SJSA1 (cell line): ENCODE data around the gene GALNT13. TPM values are rescaled to one million over a fixed set of nuclear protein-coding genes. Genes with fewer than 3 reads are reported as not detected.

Experiments
- DNase-seq, 2 experiments: peaks; one replicate each; pipeline ENCODE4 v3.0.0-alpha.2; 2015 to 2020; ENCODE audit warnings: low spot score in 2 of 2, low read depth in 1 of 2
- H3K27ac ChIP-seq: fragments of 250-450 bp; sonication (Bioruptor Pico); 2 replicates; pipeline ENCODE4 v1.5.1; 2020; ENCODE audit warnings: mild to moderate bottlenecking, moderate library complexity
- H3K27me3 ChIP-seq: fragments of 250-450 bp; sonication (Bioruptor Pico); replicated peaks from 2 replicates; pipeline ENCODE4 v1.5.1; 2020; ENCODE audit warnings: mild to moderate bottlenecking, moderate library complexity
- H3K36me3 ChIP-seq: fragments of 250-450 bp; sonication (Bioruptor Pico); 2 replicates; pipeline ENCODE4 v1.5.1; 2020; ENCODE audit warnings: mild to moderate bottlenecking
- H3K4me1 ChIP-seq: fragments of 250-450 bp; sonication (Bioruptor Pico); replicated peaks from 2 replicates; pipeline ENCODE4 v1.6.1; 2021; ENCODE audit warnings: mild to moderate bottlenecking
- H3K4me3 ChIP-seq: fragments of 250-450 bp; sonication (Bioruptor Pico); 2 replicates; pipeline ENCODE4 v1.5.1; 2020; ENCODE audit warnings: mild to moderate bottlenecking
- H3K9me3 ChIP-seq: fragments of 250-450 bp; sonication (Bioruptor Pico); replicated peaks from 2 replicates; pipeline ENCODE4 v1.5.1; 2020; ENCODE audit warnings: mild to moderate bottlenecking
- total RNA-seq: library from RNA; depleted of rRNA; stranded (reverse); fragments of >200 nt; shearing (Covaris generic); gene quantifications from 2 replicates; pipeline ENCODE4 v1.2.3, GENCODE V29; 2014

GALNT13 gene
- total RNA-seq, 1 experiment from 2014 or later, result not detected

DNA sequence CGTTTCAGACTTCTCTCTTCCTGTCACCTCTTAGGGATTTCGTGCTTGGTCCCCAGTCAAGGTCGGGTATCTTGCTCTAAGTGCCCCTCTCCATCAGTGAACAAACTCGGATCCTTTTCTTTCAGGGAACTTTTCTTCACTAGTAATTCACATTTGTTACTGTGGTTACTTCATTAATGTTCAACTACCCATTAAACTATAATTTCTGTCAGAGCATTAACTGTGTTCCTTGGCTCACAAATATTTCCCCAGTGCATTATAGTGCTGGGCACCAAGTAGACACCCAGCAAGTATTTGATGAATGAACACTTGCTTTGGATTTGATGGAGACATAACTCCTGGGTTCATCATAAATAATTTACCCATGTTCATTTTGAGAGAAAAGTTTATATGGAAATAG, 617.1 kb downstream of the GALNT13 start:
- no peak for DNase-seq

DNA sequence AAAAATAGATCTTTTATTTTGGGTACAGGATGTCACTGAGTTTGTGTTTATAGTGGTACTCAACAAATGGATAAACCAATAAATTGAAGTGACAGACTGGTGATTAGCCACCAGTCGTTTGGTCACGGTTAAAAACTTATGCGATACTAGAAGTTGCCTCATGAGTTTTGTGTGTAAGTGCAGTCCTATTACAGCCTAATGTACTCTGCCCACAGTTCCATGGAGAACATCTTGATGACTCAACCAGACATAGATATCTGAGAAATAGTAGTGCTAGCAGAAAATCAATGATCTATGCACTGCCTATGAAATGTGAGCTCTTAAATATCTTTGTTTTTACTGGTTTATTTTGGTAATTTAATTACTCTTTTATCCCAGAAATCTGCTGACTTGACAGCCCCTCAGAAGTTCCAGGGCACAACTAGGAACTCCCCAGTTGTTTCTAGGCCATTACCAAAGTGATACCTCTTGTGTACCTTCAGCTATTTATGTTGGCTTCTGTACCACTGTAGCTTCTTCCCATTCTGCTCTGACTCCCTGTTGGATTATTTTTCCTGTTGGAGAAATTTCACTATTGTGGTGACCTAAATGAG, 617.6 kb downstream of the GALNT13 start:
- no peak overlapping the region for H3K27ac ChIP-seq
- no peaks in the 10 kb centered on the region for H3K4me1 ChIP-seq
- H3K27me3 ChIP-seq, result no peaks in the 10 kb centered on the region
- no peak for DNase-seq
- H3K4me3 ChIP-seq, result no peak overlapping the region
- H3K36me3 ChIP-seq, result no peaks in the 10 kb centered on the region
- H3K9me3 ChIP-seq, result 0 out of 2 replicates have a peak, but pooled peaks cover 2% of the 10 kb centered on the region

More for the DNA sequence above, 617.1 kb downstream of the GALNT13 start:
- Histone ChIP-seq H3K27me3 (no peaks in the 10 kb centered on the region), H3K9me3 (no peaks in the 10 kb centered on the region), H3K27ac (no peak overlapping the region), H3K36me3 (no peaks in the 10 kb centered on the region), H3K4me3 (no peak overlapping the region), H3K4me1 (no peaks in the 10 kb centered on the region)

DNA sequence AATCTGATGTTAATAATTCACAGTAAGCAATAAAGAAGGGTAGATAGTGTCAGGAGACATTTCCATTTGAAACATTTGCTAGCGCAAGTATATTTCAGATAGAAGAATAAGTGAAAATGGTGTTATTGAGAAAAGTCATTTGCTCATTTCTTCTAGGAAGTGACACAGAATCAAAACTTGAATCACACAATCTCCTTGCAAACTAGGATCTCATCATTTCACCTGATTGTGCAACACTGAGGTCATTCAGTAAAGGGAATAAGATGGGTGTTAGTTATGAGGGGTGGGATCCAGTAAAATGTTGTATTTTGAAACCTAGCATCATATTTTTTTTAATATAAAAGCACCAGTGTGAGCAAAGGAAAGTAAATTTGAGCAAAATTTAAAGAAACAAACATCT, 618.8 kb downstream of the GALNT13 start:
- H3K27me3 ChIP-seq, result no peaks in the 10 kb centered on the region
- no peaks in the 10 kb centered on the region for H3K36me3 ChIP-seq
- no peak for DNase-seq
- no peak overlapping the region for H3K27ac ChIP-seq
- H3K4me1 ChIP-seq, result no peaks in the 10 kb centered on the region
- H3K4me3 ChIP-seq, result no peak overlapping the region
- peaks cover 2% of the 10 kb centered on the region; the same call in 1 of the 2 replicates for H3K9me3 ChIP-seq

DNA sequence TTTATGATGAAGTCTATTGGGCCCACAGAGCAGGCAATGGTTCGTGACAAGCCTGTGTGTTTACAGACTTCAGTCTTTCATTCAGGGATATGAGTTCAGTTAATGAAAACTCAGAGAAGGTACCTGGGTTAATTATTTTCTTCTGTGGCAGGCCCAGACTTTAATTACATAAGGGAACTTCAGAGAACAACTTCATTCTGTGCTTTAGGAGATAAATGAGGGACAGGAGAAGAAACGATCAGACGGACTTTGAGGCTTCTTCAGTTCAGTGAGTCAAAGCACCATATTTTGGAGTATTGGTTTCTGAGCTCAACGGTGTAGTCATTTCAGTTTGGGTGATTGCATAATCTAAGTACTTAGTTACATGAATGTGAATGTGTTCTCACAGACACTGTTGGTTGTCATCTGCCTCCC, 623.7 kb downstream of the GALNT13 start:
- Histone ChIP-seq H3K36me3 (no peaks in the 10 kb centered on the region), H3K4me1 (no peaks in the 10 kb centered on the region), H3K27me3 (no peaks in the 10 kb centered on the region), H3K27ac (no peak overlapping the region), H3K9me3 (peaks cover 2% of the 10 kb centered on the region; the same call in 1 of the 2 replicates), H3K4me3 (no peak overlapping the region)
- DNase-seq, result no peak

DNA sequence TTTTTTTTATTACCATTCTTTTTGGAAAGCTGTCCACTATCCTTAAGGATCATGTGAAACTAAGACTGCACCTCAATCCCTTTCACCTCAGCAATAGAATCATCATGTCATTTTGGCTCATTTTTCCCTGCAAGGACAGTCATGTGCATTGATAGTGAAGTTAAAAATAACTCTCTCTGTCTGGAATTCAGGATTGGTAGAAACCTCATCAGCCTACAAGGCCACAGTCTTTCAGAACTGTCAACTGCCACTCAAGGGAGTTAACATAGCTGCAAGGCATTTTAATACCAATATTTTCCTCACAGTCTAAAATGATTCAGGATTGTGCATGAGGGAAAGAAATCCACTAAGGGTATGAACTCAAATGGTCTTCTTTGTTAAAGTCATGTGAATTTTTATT, 625.3 kb downstream of the GALNT13 start:
- Histone ChIP-seq H3K27ac (no peak overlapping the region), H3K9me3 (peaks cover 2% of the 10 kb centered on the region; the same call in 1 of the 2 replicates), H3K4me1 (no peaks in the 10 kb centered on the region), H3K36me3 (no peaks in the 10 kb centered on the region), H3K4me3 (no peak overlapping the region), H3K27me3 (no peaks in the 10 kb centered on the region)
- no peak for DNase-seq
